Measurements from ENCODE around the gene ZYG11A. TPM values are rescaled to one million over a fixed set of nuclear protein-coding genes. Genes with fewer than 3 reads are reported as not detected.

The ZYG11A gene
- total RNA-seq, 2 experiments from 2014 or later, result 0.13 to 0.16 TPM

DNA sequence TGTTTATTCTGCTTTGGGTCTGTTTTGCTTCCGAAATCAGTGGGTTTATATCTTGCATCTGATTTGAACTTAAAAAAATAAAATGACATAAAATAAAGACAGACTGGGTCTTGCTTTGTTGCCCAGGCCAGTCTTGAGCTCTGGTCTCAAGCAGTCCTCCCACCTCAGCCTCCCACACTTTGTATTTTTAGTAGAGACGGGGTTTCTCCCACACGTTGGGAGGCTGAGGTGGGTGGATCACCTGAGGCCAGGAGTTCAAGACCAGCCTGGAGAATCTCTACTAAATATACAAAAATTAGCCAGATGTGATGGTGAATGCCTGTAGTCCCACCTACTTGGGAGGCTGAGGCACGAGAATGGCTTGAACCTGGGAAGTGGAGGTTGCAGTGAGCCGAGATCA is 5.9 kb downstream of the ZYG11A start:
- CTCF ChIA-PET, result no interaction called here

DNA sequence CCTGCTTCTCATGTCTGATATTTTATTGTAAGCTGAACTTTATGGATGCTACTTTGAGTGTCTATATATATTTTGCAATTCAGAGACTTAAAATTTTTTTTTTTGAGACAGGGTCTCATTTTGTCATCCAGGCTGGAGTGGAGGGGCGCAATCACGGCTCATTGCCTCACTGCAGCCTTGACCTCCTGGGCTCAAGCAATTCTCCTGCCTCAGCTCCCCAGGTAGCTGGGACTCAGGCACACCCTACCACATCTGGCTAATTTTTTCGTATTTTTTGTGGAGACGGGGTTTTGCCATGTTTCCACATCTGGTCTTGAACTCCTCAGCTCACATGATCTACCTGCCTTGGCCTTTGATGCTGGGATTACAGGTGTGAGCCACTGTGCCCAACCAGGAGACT is 8.4 kb downstream of the ZYG11A start:
- DNase-seq (no peak), ATAC-seq (no peak)
- Mint-ChIP-seq H3K4me1 (ENCODE audit: low read depth) (no peaks in the 10 kb centered on the region), H3K4me3 (no peak overlapping the region), H3K27me3 (peaks cover 2% of the 10 kb centered on the region), H3K36me3 (ENCODE audit: low read depth) (no peaks in the 10 kb centered on the region), H3K9me3 (no peaks in the 10 kb centered on the region), H3K27ac (no peak overlapping the region)
- ChIA-PET POLR2A (interaction anchor here (0.6 kb wide), 1 partner anchor 148 kb away, joined by 3 read pairs; no protein-coding TSS in a partner anchor), CTCF (interaction anchor here (1.3 kb wide), 1 partner anchor 16 kb away, joined by 3 read pairs; no protein-coding TSS in a partner anchor)
- intact Hi-C loops (cut with micrococcal nuclease), result no loop called here
- TF ChIP-seq CTCF (IDR thresholded peaks at IDR 0.05), result no peak

More for the DNA sequence above, 5.9 kb downstream of the ZYG11A start:
- Mint-ChIP-seq H3K4me3 (no peak overlapping the region), H3K27ac (no peak overlapping the region), H3K36me3 (ENCODE audit: low read depth) (no peaks in the 10 kb centered on the region), H3K9me3 (no peaks in the 10 kb centered on the region), H3K27me3 (peaks cover 12% of the 10 kb centered on the region), H3K4me1 (ENCODE audit: low read depth) (no peaks in the 10 kb centered on the region)
- ATAC-seq (no peak), DNase-seq (no peak)
- POLR2A ChIA-PET, result no interaction called here
- intact Hi-C loops (cut with micrococcal nuclease), result loop anchor here (10.0 kb wide), 1 partner anchor 144 kb away; no protein-coding TSS in a partner anchor
- no peak for TF ChIP-seq CTCF (IDR thresholded peaks at IDR 0.05)

GRCh38 chr1:52852854-52853253 is 10.3 kb downstream of the ZYG11A start:
- POLR2A ChIA-PET, result no interaction called here
- no peak for TF ChIP-seq CTCF (IDR thresholded peaks at IDR 0.05)
- no peaks in the 10 kb centered on the region for H3K4me1 Mint-ChIP-seq (ENCODE audit: low read depth)
- no peak overlapping the region for H3K4me3 Mint-ChIP-seq
- DNase-seq (no peak), ATAC-seq (no peak)
- CTCF ChIA-PET, result no interaction called here
- H3K27me3 Mint-ChIP-seq, result peaks cover 2% of the 10 kb centered on the region
- H3K27ac Mint-ChIP-seq, result no peak overlapping the region
- H3K36me3 Mint-ChIP-seq (ENCODE audit: low read depth), result no peaks in the 10 kb centered on the region
- intact Hi-C loops (cut with micrococcal nuclease), result no loop called here
- no peaks in the 10 kb centered on the region for H3K9me3 Mint-ChIP-seq

DNA sequence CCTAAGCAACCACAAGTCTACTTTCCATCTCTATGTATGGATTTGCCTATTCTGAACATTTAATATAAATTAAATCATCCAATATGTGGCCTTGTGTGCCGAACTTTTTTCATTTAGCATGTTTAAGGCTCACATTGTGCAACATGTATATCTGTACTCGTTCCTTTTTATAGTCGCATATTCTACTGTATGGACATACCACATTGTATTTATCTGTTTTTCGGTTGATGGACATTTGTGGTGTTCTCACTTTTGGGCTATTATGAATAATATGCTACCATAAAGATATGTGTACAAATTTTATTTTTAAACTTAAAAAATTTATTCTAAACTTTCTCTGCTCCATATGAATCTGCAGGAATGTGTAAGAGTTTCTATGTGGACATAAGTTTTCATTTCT is 13.0 kb downstream of the ZYG11A start:
- H3K36me3 Mint-ChIP-seq (ENCODE audit: low read depth), result no peaks in the 10 kb centered on the region
- ATAC-seq, result no peak
- no peak overlapping the region for H3K4me3 Mint-ChIP-seq
- CTCF ChIA-PET, result no interaction called here
- intact Hi-C loops (cut with micrococcal nuclease), result no loop called here
- no peaks in the 10 kb centered on the region for H3K4me1 Mint-ChIP-seq (ENCODE audit: low read depth)
- no peak overlapping the region for H3K27ac Mint-ChIP-seq
- peaks cover 2% of the 10 kb centered on the region for H3K27me3 Mint-ChIP-seq
- no peaks in the 10 kb centered on the region for H3K9me3 Mint-ChIP-seq
- no peak for DNase-seq
- POLR2A ChIA-PET, result no interaction called here
- no peak for TF ChIP-seq CTCF (IDR thresholded peaks at IDR 0.05)

DNA sequence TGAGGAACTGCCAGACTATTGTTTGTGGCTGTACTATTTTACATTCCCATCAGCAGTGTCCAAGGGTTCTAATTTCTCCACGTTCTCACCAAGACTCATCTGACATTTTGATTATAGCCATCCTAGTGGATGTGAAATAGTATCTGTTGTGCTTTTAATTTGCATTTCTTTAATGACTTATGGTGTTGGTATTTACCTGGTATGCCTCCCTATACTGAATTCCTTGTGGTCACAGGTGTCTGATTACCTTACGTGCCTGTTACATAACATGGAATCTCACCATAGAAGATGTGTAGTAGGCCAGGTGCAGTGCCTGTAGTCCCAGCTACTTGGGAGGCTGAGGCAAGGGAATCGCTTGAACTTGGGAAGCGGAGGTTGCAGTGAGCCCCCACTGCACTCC is 13.5 kb downstream of the ZYG11A start:
- POLR2A ChIA-PET, result no interaction called here
- no peak overlapping the region for H3K4me3 Mint-ChIP-seq
- no peak for ATAC-seq
- H3K36me3 Mint-ChIP-seq (ENCODE audit: low read depth), result no peaks in the 10 kb centered on the region
- DNase-seq, result no peak
- no peak overlapping the region for H3K27ac Mint-ChIP-seq
- intact Hi-C loops (cut with micrococcal nuclease), result no loop called here
- H3K9me3 Mint-ChIP-seq, result no peaks in the 10 kb centered on the region
- H3K4me1 Mint-ChIP-seq (ENCODE audit: low read depth), result no peaks in the 10 kb centered on the region
- H3K27me3 Mint-ChIP-seq, result peaks cover 2% of the 10 kb centered on the region
- TF ChIP-seq CTCF (IDR thresholded peaks at IDR 0.05), result no peak
- CTCF ChIA-PET, result interaction anchor here (1.2 kb wide), 1 partner anchor 66 kb away, joined by 3 read pairs; the partner anchor contains the start of gene ECHDC2
